Heart right ventricle (tissue), 16 donors: ENCODE measurements around the gene KBTBD6. TPM values are rescaled to one million over a fixed set of nuclear protein-coding genes. Genes with fewer than 3 reads are reported as not detected.

Experiments
- ATAC-seq, 8 donors: fragments of 200-7000 bp; cut with Tn5 transposase; one replicate each; pipeline ENCODE4 v1.9.1; 2020; ENCODE audit warnings: mild to moderate bottlenecking in 8 of 8, moderate library complexity in 8 of 8, moderate number of reproducible peaks in 1 of 8
- DNase-seq, 2 donors: peaks; one replicate each; pipeline ENCODE4 v3.0.0-alpha.2; 2020
- H3K27ac ChIP-seq, 10 donors: fragments of 200-600 bp; sonication (generic) in 2 of 10; one replicate each; pipeline versions ENCODE4 v1.5.0 to v1.8.0; 2020 to 2022; ENCODE audit warnings: mild to moderate bottlenecking in 3 of 10
- H3K27me3 ChIP-seq, 7 donors: fragments of 200-600 bp; one replicate each; pipeline ENCODE4 v1.8.0; 2021 to 2022; ENCODE audit warnings: mild to moderate bottlenecking in 2 of 7
- H3K36me3 ChIP-seq, 9 donors: fragments of 200-600 bp; sonication (generic) in 1 of 9; one replicate each; pipeline versions ENCODE4 v1.5.0 to v1.8.0; 2020 to 2022; ENCODE audit warnings: mild to moderate bottlenecking in 2 of 9
- H3K4me1 ChIP-seq, 9 donors: fragments of 200-600 bp; sonication (generic) in 1 of 9; one replicate each; pipeline versions ENCODE4 v1.5.0 to v1.8.0; 2020 to 2022; ENCODE audit warnings: mild to moderate bottlenecking in 4 of 9
- H3K4me3 ChIP-seq, 10 donors: fragments of 200-600 bp; sonication (generic) in 2 of 10; one replicate each; pipeline versions ENCODE4 v1.5.0 to v1.8.0; 2020 to 2022; ENCODE audit warnings: mild to moderate bottlenecking in 7 of 10, moderate library complexity in 2 of 10
- H3K9me3 ChIP-seq, 11 donors: fragments of 200-600 bp in 10 of 11; sonication (generic) in 2 of 11; one replicate each; pipeline versions ENCODE4 v1.5.0 to v1.8.0; 2013 to 2022; ENCODE audit warnings: mild to moderate bottlenecking in 2 of 11, control low read depth in 1 of 11, moderate library complexity in 1 of 11
- WGBS, 2 donors: extraction: QIAGEN DNeasy Blood & Tissue Kit; methylation state at CpG; one replicate each; pipeline ENCODE4 v1.1.7; 2013; ENCODE audit warnings: inconsistent platforms in 1 of 2; 5-methylcytosine and 5-hydroxymethylcytosine counted together
- intact Hi-C, 10 donors: fragments of 100-400 bp; cut with DNase I; formaldehyde crosslinking; loops; one replicate each; pipeline versions ENCODE4 v1.11.1 to v1.14.2; 2022
- polyA plus RNA-seq, 2 donors: library from polyadenylated mRNA; stranded (reverse); fragments of 200-250 nt; gene quantifications; one replicate each; pipeline ENCODE4 v1.2.3, GENCODE V29; 2013
- total RNA-seq, 10 donors: library from RNA; stranded (reverse); fragmentation: NEBNext Ultra II Directional in 3 of 10; extraction: Animal tissue kit (Norgen Biotek cat#: 25700) in 3 of 10; gene quantifications; one replicate each; pipeline versions ENCODE4 v1.2.1 to v1.2.4, GENCODE V29; 2021 to 2023
- TF ChIP-seq, protein P1 (sequence below), 9 donors: fragments of 200-600 bp; sonication (generic) in 2 of 9; IDR thresholded peaks; one replicate each; pipeline versions ENCODE4 v1.5.0 to v1.8.0; 2021 to 2022; ENCODE audit warnings: antibody characterized with exemption in 9 of 9, mild to moderate bottlenecking in 5 of 9, moderate library complexity in 1 of 9
- donor health status: Arrhythmogenic right ventricular cardiomyopathy.
- donor health status: ischemic (EF 13 %, LVEDD 7.1; RV severe dilation, severe dysfunction).
- donor health status: healthy with polysubstance abuse.
- donor health status: DM: no; HTN: yes; CAD: no.
- donor health status: DM: no; HTN: no; CAD: no.
- donor health status: ischemic (EF 25% LVEDD 6.9; RV normal size, moderate dysfunction).
- donor health status: ischemic (EF 25% LVEDD 5.7; RV mildly dilated, moderate dysfunction).
- donor health status: healthy.
- donor health status: DM: yes; HTN: yes; CAD: no.
- donor health status: Ischemic cardiomyopathy.
- donor health status: ischemic (EF 35%, LVEDD 5.7; RV mildly dilated, moderate dysfunction).
- donor health status: nonischemic (EF 11% LVEDD 7.7; RV severe dilation, severe dysfunction).
- donor health status: DM: yes; HTN: yes; CAD: no.
- donor health status: PGD.
- donor health status: ischemic (EF 29% LVEDD 5.4; RV normal size, mild dysfunction).
- donor health status: nonischemic (EF 23%, LVEDD 6.1; RV moderate dilation, normal function).

KBTBD6 gene
- total and polyA plus RNA-seq, 12 donors, result 1.9 to 10.6 (median 6.7) TPM

DNA sequence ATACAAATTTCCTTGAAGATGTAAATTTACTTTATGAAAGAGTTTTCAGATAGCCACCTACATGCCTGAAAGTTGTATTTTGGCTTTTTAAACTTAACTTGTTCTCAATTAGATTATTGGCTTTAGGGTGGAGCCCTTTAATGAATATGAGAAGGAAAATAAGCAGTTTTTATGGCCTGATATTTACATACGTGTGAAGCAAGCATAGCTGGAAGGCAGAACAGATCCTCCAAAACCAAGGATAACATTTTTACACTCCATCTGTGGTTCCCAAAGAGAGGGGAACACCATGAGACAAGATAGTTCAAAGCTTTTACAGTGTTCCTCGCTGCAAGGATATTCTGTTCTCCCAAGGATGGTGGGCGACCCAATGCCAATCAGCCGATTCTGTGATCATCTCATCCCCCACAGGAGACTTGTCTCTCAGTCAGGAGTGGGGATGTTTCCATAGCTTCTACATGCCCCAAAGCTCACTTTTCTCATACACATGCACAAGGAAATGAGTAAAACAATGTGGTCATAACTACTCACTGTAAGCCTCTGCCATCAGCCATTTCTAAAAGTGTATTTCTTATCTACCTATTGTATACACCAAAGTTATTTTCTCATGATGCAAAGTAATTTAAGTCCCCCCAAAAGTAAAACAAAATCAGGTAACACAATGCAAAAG is 24.6 kb upstream of the KBTBD6 start:
- Histone ChIP-seq H3K27ac (no peak overlapping the region), H3K36me3 (no peaks in the 10 kb centered on the region), H3K4me1 (no peaks in the 10 kb centered on the region), H3K27me3 (no peaks in the 10 kb centered on the region), H3K9me3 (peaks cover 0 to 10% (median 4%) of the 10 kb centered on the region in 11 donors), H3K4me3 (no peak overlapping the region)
- ATAC-seq (no peak), DNase-seq (no peak)
- TF ChIP-seq, protein P1, sequence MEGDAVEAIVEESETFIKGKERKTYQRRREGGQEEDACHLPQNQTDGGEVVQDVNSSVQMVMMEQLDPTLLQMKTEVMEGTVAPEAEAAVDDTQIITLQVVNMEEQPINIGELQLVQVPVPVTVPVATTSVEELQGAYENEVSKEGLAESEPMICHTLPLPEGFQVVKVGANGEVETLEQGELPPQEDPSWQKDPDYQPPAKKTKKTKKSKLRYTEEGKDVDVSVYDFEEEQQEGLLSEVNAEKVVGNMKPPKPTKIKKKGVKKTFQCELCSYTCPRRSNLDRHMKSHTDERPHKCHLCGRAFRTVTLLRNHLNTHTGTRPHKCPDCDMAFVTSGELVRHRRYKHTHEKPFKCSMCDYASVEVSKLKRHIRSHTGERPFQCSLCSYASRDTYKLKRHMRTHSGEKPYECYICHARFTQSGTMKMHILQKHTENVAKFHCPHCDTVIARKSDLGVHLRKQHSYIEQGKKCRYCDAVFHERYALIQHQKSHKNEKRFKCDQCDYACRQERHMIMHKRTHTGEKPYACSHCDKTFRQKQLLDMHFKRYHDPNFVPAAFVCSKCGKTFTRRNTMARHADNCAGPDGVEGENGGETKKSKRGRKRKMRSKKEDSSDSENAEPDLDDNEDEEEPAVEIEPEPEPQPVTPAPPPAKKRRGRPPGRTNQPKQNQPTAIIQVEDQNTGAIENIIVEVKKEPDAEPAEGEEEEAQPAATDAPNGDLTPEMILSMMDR (IDR thresholded peaks at IDR 0.05), result no peak
- WGBS, 2 donors, result 96 to 97% methylated on average over 4 of the region's 4 CpGs
- intact Hi-C loops, result no loop called here

DNA sequence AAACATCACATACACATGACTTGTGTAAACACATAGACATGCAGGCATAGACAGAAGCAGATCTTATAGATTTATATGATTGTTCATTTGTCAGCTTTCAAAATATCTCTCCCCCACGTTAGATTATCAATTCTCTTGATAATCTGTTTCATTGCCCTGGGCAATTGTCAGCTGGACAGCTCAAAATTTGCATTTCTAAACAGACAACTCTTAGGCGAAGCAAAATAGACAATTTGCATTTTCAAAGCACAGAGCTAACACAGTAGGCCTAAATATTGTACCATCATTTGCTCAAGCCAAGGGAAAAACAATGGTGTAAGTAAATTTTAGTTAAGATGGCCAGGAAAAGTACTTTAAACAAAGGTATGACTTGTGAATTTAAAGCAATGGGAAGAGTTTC is 24.0 kb upstream of the KBTBD6 start:
- ATAC-seq, result no peak
- Histone ChIP-seq H3K9me3 (peaks cover 0 to 16% (median 10%) of the 10 kb centered on the region in 11 donors), H3K4me1 (no peaks in the 10 kb centered on the region), H3K27ac (no peak overlapping the region), H3K27me3 (no peaks in the 10 kb centered on the region), H3K36me3 (no peaks in the 10 kb centered on the region), H3K4me3 (no peak overlapping the region)
- DNase-seq, result no peak
- 61 to 75% methylated on average over 2 of the region's 2 CpGs for WGBS, 2 donors
- intact Hi-C loops, result no loop called here
- TF ChIP-seq, protein P1 (IDR thresholded peaks at IDR 0.05), result no peak

DNA sequence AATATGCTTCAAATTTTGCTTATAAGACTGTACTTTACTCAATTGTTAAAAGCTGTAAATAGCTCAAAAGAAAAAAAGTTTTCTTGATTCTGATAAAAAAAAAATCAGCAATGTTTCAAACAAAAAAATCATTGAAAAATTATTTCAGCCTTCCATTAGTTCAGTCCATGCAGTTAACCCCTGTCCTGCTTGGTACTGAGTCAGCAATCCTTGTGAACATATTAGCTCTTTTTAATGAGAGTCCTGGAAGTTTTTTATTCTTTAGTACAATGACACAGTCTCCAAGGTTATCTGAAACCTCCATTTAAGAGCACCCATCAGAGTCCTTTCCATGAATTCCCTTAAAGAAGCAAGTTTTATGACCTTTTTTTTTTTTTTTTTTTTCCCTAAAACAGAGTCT is 21.4 kb upstream of the KBTBD6 start:
- no peak overlapping the region for H3K4me3 ChIP-seq
- H3K27me3 ChIP-seq, result no peaks in the 10 kb centered on the region
- intact Hi-C loops, result no loop called here
- peaks cover 0 to 13% (median 0%) of the 10 kb centered on the region in 9 donors for H3K36me3 ChIP-seq
- TF ChIP-seq, protein P1 (IDR thresholded peaks at IDR 0.05), result no peak
- ATAC-seq, result no peak
- H3K9me3 ChIP-seq, result peaks cover 0 to 41% (median 20%) of the 10 kb centered on the region in 11 donors
- DNase-seq, result no peak
- H3K27ac ChIP-seq, result no peak overlapping the region
- no peaks in the 10 kb centered on the region for H3K4me1 ChIP-seq

DNA sequence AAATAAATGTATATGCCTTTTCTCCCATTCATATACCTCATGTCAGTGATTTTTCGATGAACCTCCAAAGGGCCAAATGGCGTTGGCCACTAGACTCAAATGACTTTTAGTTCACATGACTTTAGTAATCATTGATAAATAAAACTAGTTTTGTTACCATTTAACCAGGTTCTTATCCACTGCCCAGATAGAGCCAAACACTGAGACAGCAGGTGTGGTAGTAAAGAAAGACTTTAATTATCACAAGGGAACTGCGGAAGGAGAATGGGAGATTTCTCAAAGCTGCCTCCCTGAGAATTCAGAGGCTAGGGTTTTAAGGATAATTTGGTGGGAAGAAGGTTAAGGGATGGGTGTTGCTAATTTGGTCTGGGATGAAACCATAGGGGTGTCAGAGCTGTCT is 19.4 kb upstream of the KBTBD6 start:
- Histone ChIP-seq H3K27ac (no peak overlapping the region), H3K27me3 (no peaks in the 10 kb centered on the region), H3K4me3 (no peak overlapping the region), H3K4me1 (no peaks in the 10 kb centered on the region), H3K9me3 (peaks cover 0 to 58% (median 33%) of the 10 kb centered on the region in 11 donors), H3K36me3 (peaks cover 0 to 17% (median 0%) of the 10 kb centered on the region in 9 donors)
- WGBS, 2 donors, result 97 to 99% methylated on average over 3 of the region's 3 CpGs
- intact Hi-C loops, result no loop called here
- TF ChIP-seq, protein P1 (IDR thresholded peaks at IDR 0.05), result no peak
- no peak for DNase-seq
- no peak for ATAC-seq
